Endothelial cell (in vitro differentiated cells): ENCODE measurements around the gene MYH9. TPM values are rescaled to one million over a fixed set of nuclear protein-coding genes. Genes with fewer than 3 reads are reported as not detected.
"Not testable (repeated sequence)": the region's sequence is repeated elsewhere in the genome, so short reads cannot be mapped to it uniquely, and the experiment has no call there.

ENCODE experiments used
- DNase-seq: peaks from one replicate; pipeline ENCODE4 v3.0.0; 2021; ENCODE audit warnings: low spot score
- H3K27ac Mint-ChIP-seq: one replicate; pipeline ENCODE4 v1.8.0; 2021; ENCODE audit warnings: mixed read lengths, inconsistent platforms; ENCODE audit not compliant: unreplicated experiment
- H3K27me3 Mint-ChIP-seq: one replicate; pipeline ENCODE4 v1.8.0; 2021; ENCODE audit warnings: mild to moderate bottlenecking, moderate library complexity, mixed read lengths, inconsistent platforms; ENCODE audit not compliant: unreplicated experiment
- H3K36me3 Mint-ChIP-seq: one replicate; pipeline ENCODE4 v1.8.0; 2021; ENCODE audit warnings: mild to moderate bottlenecking, low read depth, mixed read lengths, inconsistent platforms; ENCODE audit not compliant: unreplicated experiment
- H3K4me1 Mint-ChIP-seq: one replicate; pipeline ENCODE4 v1.8.0; 2021; ENCODE audit warnings: mild to moderate bottlenecking, mixed read lengths, inconsistent platforms; ENCODE audit not compliant: unreplicated experiment
- H3K4me3 Mint-ChIP-seq: one replicate; pipeline ENCODE4 v1.8.0; 2021; ENCODE audit warnings: mild to moderate bottlenecking, mixed read lengths, inconsistent platforms; ENCODE audit not compliant: unreplicated experiment
- H3K9me3 Mint-ChIP-seq: one replicate; pipeline ENCODE4 v1.8.0; 2021; ENCODE audit warnings: mixed read lengths, inconsistent platforms; ENCODE audit not compliant: unreplicated experiment
- CTCF ChIP-seq: fragments of 200-600 bp; sonication (generic); IDR thresholded peaks from one replicate; pipeline ENCODE4 v1.5.0; 2021; ENCODE audit warnings: antibody characterized with exemption; ENCODE audit not compliant: unreplicated experiment
- total RNA-seq: library from RNA; stranded (reverse); fragmentation: NEBNext Ultra II Directional; extraction: Animal tissue kit (Norgen Biotek cat#: 25700); gene quantifications from one replicate; pipeline ENCODE4 v1.2.1, GENCODE V29; 2021; ENCODE audit not compliant: unreplicated experiment

The MYH9 gene
- total RNA-seq, 1 donor from 2014 or later: 931 TPM

- Mint-ChIP-seq H3K27ac (peak overlapping the region; percentile 85), H3K27me3 (peaks cover 4% of the 10 kb centered on the region), H3K36me3 (no peaks in the 10 kb centered on the region), H3K9me3 (no peaks in the 10 kb centered on the region), H3K4me1 (peaks cover 12% of the 10 kb centered on the region), H3K4me3 (peak overlapping the region; percentile 51)
- DNase-seq: peak; percentile 68
- TF ChIP-seq CTCF: peak; percentile 55
Observed at GRCh38 chr22:36409911-36410756, 22.4 kb upstream of the MYH9 start.

GRCh38 chr22:36409554-36409910 lies 21.8 kb upstream of the MYH9 start:
- not testable (repeated sequence) for DNase-seq, H3K27ac Mint-ChIP-seq, H3K9me3 Mint-ChIP-seq, H3K27me3 Mint-ChIP-seq, H3K36me3 Mint-ChIP-seq, H3K4me3 Mint-ChIP-seq
- H3K4me1 Mint-ChIP-seq: peaks cover 12% of the 10 kb centered on the region

GRCh38 chr22:36409056-36409455 lies 21.3 kb upstream of the MYH9 start:
- DNase-seq: no peak
- no peak for TF ChIP-seq CTCF
- H3K27me3 Mint-ChIP-seq: peaks cover 4% of the 10 kb centered on the region
- peaks cover 12% of the 10 kb centered on the region for H3K4me1 Mint-ChIP-seq
- no peaks in the 10 kb centered on the region for H3K36me3 Mint-ChIP-seq
- peak overlapping the region; percentile 72 for H3K4me3 Mint-ChIP-seq
- no peak overlapping the region for H3K27ac Mint-ChIP-seq
- no peaks in the 10 kb centered on the region for H3K9me3 Mint-ChIP-seq

DNA sequence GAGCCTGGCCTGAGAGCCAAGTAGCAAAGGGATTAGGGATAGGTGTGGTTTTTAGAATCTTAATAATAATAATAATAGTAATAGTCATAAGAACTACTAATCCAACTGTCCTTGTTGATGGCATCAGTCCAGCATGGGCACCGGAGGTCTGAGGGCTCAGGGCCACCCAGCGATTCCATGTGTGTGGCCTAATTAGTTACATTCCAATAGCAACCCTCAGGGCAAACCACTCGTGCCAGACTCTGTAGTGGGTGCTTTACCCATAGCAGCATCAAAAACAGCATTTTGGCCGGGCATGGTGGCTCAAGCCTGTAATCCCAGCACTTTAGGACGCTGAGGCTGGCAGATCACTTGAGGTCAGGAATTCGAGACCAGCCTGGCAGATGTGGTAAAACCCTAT lies 19.0 kb upstream of the MYH9 start:
- TF ChIP-seq CTCF: no peak
- peaks cover 4% of the 10 kb centered on the region for H3K27me3 Mint-ChIP-seq
- no peak overlapping the region for H3K27ac Mint-ChIP-seq
- no peaks in the 10 kb centered on the region for H3K36me3 Mint-ChIP-seq
- H3K4me3 Mint-ChIP-seq: no peak overlapping the region
- no peak for DNase-seq
- H3K9me3 Mint-ChIP-seq: no peaks in the 10 kb centered on the region
- peaks cover 12% of the 10 kb centered on the region for H3K4me1 Mint-ChIP-seq

DNA sequence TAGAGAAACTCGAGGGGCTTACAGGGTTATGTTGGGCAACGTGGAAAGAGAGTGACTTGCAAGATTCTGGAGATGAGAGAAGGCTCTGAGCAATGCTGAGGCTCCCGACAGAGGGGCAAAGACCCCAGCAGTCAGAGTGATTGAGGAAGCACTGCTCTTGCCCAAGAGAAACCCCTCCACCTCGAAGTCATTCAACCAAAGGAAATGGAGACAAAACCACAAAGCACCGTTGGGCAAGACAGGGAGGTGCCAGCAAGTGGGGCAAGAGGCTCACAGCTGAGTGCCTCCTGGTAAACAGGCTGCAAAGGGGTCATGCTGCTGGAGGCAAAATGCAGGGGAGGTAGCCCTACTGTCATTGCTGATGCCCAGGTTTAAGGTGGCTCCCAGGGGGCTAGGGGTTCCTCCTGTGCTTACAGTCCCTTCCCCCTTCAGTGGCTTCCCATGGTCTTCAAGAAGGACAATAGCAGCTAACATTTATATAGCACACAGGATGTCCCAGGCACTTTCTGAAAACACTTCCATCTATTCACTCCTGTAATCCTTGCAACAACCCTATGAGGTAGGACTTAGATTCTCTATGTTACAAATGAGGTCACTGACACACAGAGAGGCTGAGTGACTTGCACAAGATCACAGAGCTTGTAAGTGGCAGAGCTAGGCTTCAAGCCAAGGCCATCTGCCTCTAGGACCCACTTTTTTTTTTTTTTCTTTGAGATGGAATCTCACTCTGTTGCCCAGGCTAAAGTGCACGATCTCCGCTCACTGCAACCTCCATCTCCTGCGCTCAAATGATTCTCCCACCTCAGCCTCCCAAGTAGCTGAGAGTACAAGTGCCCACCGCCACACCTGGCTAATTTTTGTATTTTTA lies 18.1 kb upstream of the MYH9 start:
- TF ChIP-seq CTCF: no peak

More for the DNA sequence above, 18.1 kb upstream of the MYH9 start:
- Mint-ChIP-seq H3K27ac (peak overlapping the region; percentile 62), H3K4me1 (peaks cover 12% of the 10 kb centered on the region), H3K36me3 (no peaks in the 10 kb centered on the region), H3K27me3 (peaks cover 4% of the 10 kb centered on the region), H3K4me3 (no peak overlapping the region), H3K9me3 (no peaks in the 10 kb centered on the region)
- no peak for DNase-seq
